ENCODE results near the gene ASAP3. TPM values are rescaled to one million over a fixed set of nuclear protein-coding genes. Genes with fewer than 3 reads are reported as not detected.
A peak's percentile ranks its signal among the peaks of the same experiment; 100 is the strongest.

The ASAP3 gene
- total and polyA plus RNA-seq, 4 donors = 33.3 to 60.6 (median 38.1) TPM

GRCh38 chr1:23527900-23528249 is 43.9 kb upstream of the ASAP3 start:
- H3K9me3 ChIP-seq (ENCODE audit: control insufficient read depth, insufficient read depth, low read length) = no peaks in the 10 kb centered on the region
- peaks cover 42% of the 10 kb centered on the region for H3K4me1 ChIP-seq (ENCODE audit: control insufficient read depth, insufficient read depth, low read length)
- no peak for DNase-seq (ENCODE audit: low read depth in 4 of 6, low spot score in 6 of 6)
- H3K27ac ChIP-seq (ENCODE audit: low read depth, low read length) = no peak overlapping the region
- no peak overlapping the region for H3K4me3 ChIP-seq (ENCODE audit: low read depth, low read length)
- peaks cover 3% of the 10 kb centered on the region for H3K36me3 ChIP-seq (ENCODE audit: control insufficient read depth, insufficient read depth, low read length)
- 77% methylated on average over 4 of the region's 6 CpGs for WGBS (ENCODE audit: insufficient coverage)
- no peaks in the 10 kb centered on the region for H3K27me3 ChIP-seq (ENCODE audit: control insufficient read depth, insufficient read depth, low read length)

DNA sequence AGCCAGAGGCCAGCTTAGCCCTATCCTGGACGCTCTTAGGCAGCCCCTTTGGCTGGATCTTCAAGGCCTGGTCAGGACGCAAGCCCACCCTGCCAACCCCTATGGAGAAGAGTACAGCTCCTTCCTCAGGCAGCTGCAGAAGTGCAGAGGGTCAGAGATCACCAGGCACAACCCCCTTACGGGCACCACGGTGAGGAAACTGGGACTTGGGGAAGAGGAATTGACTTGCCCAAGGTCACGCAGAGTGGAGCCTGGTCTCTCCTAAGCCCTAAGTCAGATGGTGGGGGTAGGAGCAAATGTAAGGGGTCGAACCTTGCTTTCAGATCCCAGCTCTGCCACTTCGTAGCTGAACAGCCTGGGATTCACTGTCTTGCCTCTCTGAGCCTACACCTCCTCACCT is 43.4 kb upstream of the ASAP3 start:
- 82% methylated on average over 4 of the region's 7 CpGs for WGBS (ENCODE audit: insufficient coverage)

GRCh38 chr1:23526329-23527041 is 42.5 kb upstream of the ASAP3 start:
- Histone ChIP-seq H3K27ac (ENCODE audit: low read depth, low read length) (no peak overlapping the region), H3K4me3 (ENCODE audit: low read depth, low read length) (no peak overlapping the region), H3K27me3 (ENCODE audit: control insufficient read depth, insufficient read depth, low read length) (no peaks in the 10 kb centered on the region)

More for the DNA sequence above, 43.4 kb upstream of the ASAP3 start:
- Histone ChIP-seq H3K4me3 (ENCODE audit: low read depth, low read length) (no peak overlapping the region), H3K27me3 (ENCODE audit: control insufficient read depth, insufficient read depth, low read length) (no peaks in the 10 kb centered on the region), H3K27ac (ENCODE audit: low read depth, low read length) (no peak overlapping the region), H3K4me1 (ENCODE audit: control insufficient read depth, insufficient read depth, low read length) (peaks cover 42% of the 10 kb centered on the region), H3K9me3 (ENCODE audit: control insufficient read depth, insufficient read depth, low read length) (no peaks in the 10 kb centered on the region), H3K36me3 (ENCODE audit: control insufficient read depth, insufficient read depth, low read length) (peaks cover 3% of the 10 kb centered on the region)
- DNase-seq (ENCODE audit: low read depth in 4 of 6, low spot score in 6 of 6) = no peak

DNA sequence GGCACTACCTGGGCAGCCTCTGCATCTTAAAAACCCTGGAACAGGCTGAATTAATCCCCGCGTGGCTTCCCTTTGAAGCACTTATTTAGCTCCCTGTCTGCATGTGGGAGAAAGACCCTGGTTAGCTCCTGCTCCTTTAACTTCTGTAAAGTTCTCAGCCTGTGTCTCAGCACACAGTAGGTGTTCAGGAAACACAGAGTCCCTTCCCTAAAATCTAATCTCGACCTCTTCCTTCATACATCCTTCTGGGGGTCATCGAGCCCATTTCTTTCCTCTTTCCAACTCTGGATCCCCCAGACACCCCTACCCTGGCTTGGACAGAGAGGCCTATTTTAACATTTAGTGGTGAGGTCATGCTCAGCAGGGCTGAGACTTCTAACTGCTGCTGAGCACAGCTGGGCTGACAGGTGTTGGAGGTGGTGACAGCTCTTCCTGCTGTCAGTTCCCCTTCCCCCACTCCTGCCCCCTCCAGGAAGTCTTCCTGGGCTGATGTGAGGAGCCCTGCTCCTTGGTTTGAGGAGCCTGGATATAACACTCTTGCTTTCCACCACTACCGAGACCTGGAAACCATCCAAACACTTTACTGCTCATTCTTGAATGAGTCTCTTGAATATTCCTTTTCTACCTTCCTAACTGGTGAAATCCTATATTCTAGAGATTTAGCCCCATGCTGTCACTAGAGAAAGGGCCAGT is 41.7 kb upstream of the ASAP3 start:
- DNase-seq (ENCODE audit: low read depth in 4 of 6, low spot score in 6 of 6) = no peak
- WGBS (ENCODE audit: insufficient coverage) = 75% methylated on average over 4 of the region's 5 CpGs
- no peak overlapping the region for H3K4me3 ChIP-seq (ENCODE audit: low read depth, low read length)
- no peak overlapping the region for H3K27ac ChIP-seq (ENCODE audit: low read depth, low read length)
- peaks cover 31% of the 10 kb centered on the region for H3K4me1 ChIP-seq (ENCODE audit: control insufficient read depth, insufficient read depth, low read length)
- H3K36me3 ChIP-seq (ENCODE audit: control insufficient read depth, insufficient read depth, low read length) = peaks cover 10% of the 10 kb centered on the region
- H3K27me3 ChIP-seq (ENCODE audit: control insufficient read depth, insufficient read depth, low read length) = no peaks in the 10 kb centered on the region
- H3K9me3 ChIP-seq (ENCODE audit: control insufficient read depth, insufficient read depth, low read length) = no peaks in the 10 kb centered on the region

More at GRCh38 chr1:23526329-23527041, 42.5 kb upstream of the ASAP3 start:
- DNase-seq (ENCODE audit: low read depth in 4 of 6, low spot score in 6 of 6) = no peak
- 91% methylated on average over 7 of the region's 8 CpGs for WGBS (ENCODE audit: insufficient coverage)
- Histone ChIP-seq H3K36me3 (ENCODE audit: control insufficient read depth, insufficient read depth, low read length) (peaks cover 7% of the 10 kb centered on the region), H3K4me1 (ENCODE audit: control insufficient read depth, insufficient read depth, low read length) (peaks cover 37% of the 10 kb centered on the region), H3K9me3 (ENCODE audit: control insufficient read depth, insufficient read depth, low read length) (no peaks in the 10 kb centered on the region)

- WGBS (ENCODE audit: insufficient coverage) = 29% methylated on average over 8 of the region's 9 CpGs
- Histone ChIP-seq H3K9me3 (ENCODE audit: control insufficient read depth, insufficient read depth, low read length) (no peaks in the 10 kb centered on the region), H3K36me3 (ENCODE audit: control insufficient read depth, insufficient read depth, low read length) (peaks cover 7% of the 10 kb centered on the region), H3K27me3 (ENCODE audit: control insufficient read depth, insufficient read depth, low read length) (no peaks in the 10 kb centered on the region), H3K27ac (ENCODE audit: low read depth, low read length) (no peak overlapping the region), H3K4me1 (ENCODE audit: control insufficient read depth, insufficient read depth, low read length) (peaks cover 22% of the 10 kb centered on the region), H3K4me3 (ENCODE audit: low read depth, low read length) (no peak overlapping the region)
- peak in 2 of 6 donors; percentile 41 to 46 for DNase-seq (ENCODE audit: low read depth in 4 of 6, low spot score in 6 of 6)
Measured at GRCh38 chr1:23524716-23525401, 40.9 kb upstream of the ASAP3 start.

- DNase-seq (ENCODE audit: low read depth in 4 of 6, low spot score in 6 of 6) = no peak
- Histone ChIP-seq H3K9me3 (ENCODE audit: control insufficient read depth, insufficient read depth, low read length) (no peaks in the 10 kb centered on the region), H3K36me3 (ENCODE audit: control insufficient read depth, insufficient read depth, low read length) (peaks cover 7% of the 10 kb centered on the region), H3K4me3 (ENCODE audit: low read depth, low read length) (no peak overlapping the region), H3K27me3 (ENCODE audit: control insufficient read depth, insufficient read depth, low read length) (no peaks in the 10 kb centered on the region), H3K27ac (ENCODE audit: low read depth, low read length) (no peak overlapping the region), H3K4me1 (ENCODE audit: control insufficient read depth, insufficient read depth, low read length) (peaks cover 20% of the 10 kb centered on the region)
- 100% methylated on average over 1 of the region's 3 CpGs for WGBS (ENCODE audit: insufficient coverage)
Measured at GRCh38 chr1:23524163-23524562, 40.2 kb upstream of the ASAP3 start.

GRCh38 chr1:23522244-23522982 is 38.4 kb upstream of the ASAP3 start:
- 92% methylated on average over 4 of the region's 7 CpGs for WGBS (ENCODE audit: insufficient coverage)
- peaks cover 7% of the 10 kb centered on the region for H3K36me3 ChIP-seq (ENCODE audit: control insufficient read depth, insufficient read depth, low read length)
- no peak for DNase-seq (ENCODE audit: low read depth in 4 of 6, low spot score in 6 of 6)

GRCh38 chr1:23521588-23521987 is 37.6 kb upstream of the ASAP3 start:
- H3K4me3 ChIP-seq (ENCODE audit: low read depth, low read length) = no peak overlapping the region
- WGBS (ENCODE audit: insufficient coverage) = 96% methylated on average over 16 of the region's 16 CpGs
- H3K27ac ChIP-seq (ENCODE audit: low read depth, low read length) = no peak overlapping the region

More at GRCh38 chr1:23522244-23522982, 38.4 kb upstream of the ASAP3 start:
- no peaks in the 10 kb centered on the region for H3K27me3 ChIP-seq (ENCODE audit: control insufficient read depth, insufficient read depth, low read length)
- no peak overlapping the region for H3K27ac ChIP-seq (ENCODE audit: low read depth, low read length)
- peaks cover 20% of the 10 kb centered on the region for H3K4me1 ChIP-seq (ENCODE audit: control insufficient read depth, insufficient read depth, low read length)
- H3K9me3 ChIP-seq (ENCODE audit: control insufficient read depth, insufficient read depth, low read length) = no peaks in the 10 kb centered on the region
- no peak overlapping the region for H3K4me3 ChIP-seq (ENCODE audit: low read depth, low read length)

DNA sequence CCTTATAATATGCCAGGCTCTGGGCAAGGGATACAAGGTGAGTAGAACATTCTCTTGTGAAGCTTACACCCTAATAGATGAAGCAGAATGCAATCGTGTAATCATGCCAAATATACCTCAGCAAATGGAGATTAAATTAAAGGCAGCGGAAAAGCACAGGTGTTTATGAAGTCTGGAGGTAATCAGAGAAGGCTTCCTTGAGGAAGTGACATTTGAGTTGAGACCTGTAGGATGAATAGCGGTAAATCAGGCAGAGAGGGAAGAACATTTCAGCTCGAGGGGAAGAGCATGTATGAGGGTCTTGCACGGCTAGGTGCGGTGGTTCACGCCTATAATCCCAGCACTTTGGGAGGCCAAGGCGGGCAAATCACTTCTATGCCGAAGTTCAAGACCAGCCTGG is 33.6 kb upstream of the ASAP3 start:
- DNase-seq (ENCODE audit: low read depth in 4 of 6, low spot score in 6 of 6) = no peak
- Histone ChIP-seq H3K27me3 (ENCODE audit: control insufficient read depth, insufficient read depth, low read length) (no peaks in the 10 kb centered on the region), H3K4me3 (ENCODE audit: low read depth, low read length) (no peak overlapping the region), H3K9me3 (ENCODE audit: control insufficient read depth, insufficient read depth, low read length) (no peaks in the 10 kb centered on the region), H3K27ac (ENCODE audit: low read depth, low read length) (no peak overlapping the region), H3K36me3 (ENCODE audit: control insufficient read depth, insufficient read depth, low read length) (peaks cover 11% of the 10 kb centered on the region), H3K4me1 (ENCODE audit: control insufficient read depth, insufficient read depth, low read length) (peaks cover 5% of the 10 kb centered on the region)
- WGBS (ENCODE audit: insufficient coverage) = 97% methylated on average over 8 of the region's 9 CpGs

More at GRCh38 chr1:23521588-23521987, 37.6 kb upstream of the ASAP3 start:
- H3K36me3 ChIP-seq (ENCODE audit: control insufficient read depth, insufficient read depth, low read length) = peaks cover 7% of the 10 kb centered on the region
- H3K9me3 ChIP-seq (ENCODE audit: control insufficient read depth, insufficient read depth, low read length) = no peaks in the 10 kb centered on the region
- H3K27me3 ChIP-seq (ENCODE audit: control insufficient read depth, insufficient read depth, low read length) = no peaks in the 10 kb centered on the region
- no peak for DNase-seq (ENCODE audit: low read depth in 4 of 6, low spot score in 6 of 6)
- peaks cover 18% of the 10 kb centered on the region for H3K4me1 ChIP-seq (ENCODE audit: control insufficient read depth, insufficient read depth, low read length)

All from spinal cord (tissue), 10 donors.